Left ventricle myocardium inferior (tissue), 1 donor: ENCODE measurements around the gene ANXA6. TPM values are rescaled to one million over a fixed set of nuclear protein-coding genes. Genes with fewer than 3 reads are reported as not detected.
A peak's percentile ranks its signal among the peaks of the same experiment; 100 is the strongest.

Experiments
- DNase-seq: peaks from one replicate; pipeline ENCODE4 v3.0.0-alpha.2; 2020
- H3K27ac ChIP-seq: fragments of 200-600 bp; replicated peaks from 2 replicates; pipeline ENCODE4 v1.8.0; 2021
- H3K27me3 ChIP-seq: fragments of 200-600 bp; 2 replicates; pipeline ENCODE4 v1.8.0; 2021; ENCODE audit warnings: low read depth
- H3K36me3 ChIP-seq: fragments of 200-600 bp; 2 replicates; pipeline ENCODE4 v1.8.0; 2021
- H3K4me1 ChIP-seq: fragments of 200-600 bp; 2 replicates; pipeline ENCODE4 v1.8.0; 2021
- H3K4me3 ChIP-seq: fragments of 200-600 bp; 2 replicates; pipeline ENCODE4 v1.8.0; 2021; ENCODE audit warnings: mild to moderate bottlenecking, moderate library complexity
- H3K9me3 ChIP-seq: fragments of 200-600 bp; replicated peaks from 2 replicates; pipeline ENCODE4 v1.8.0; 2021
- intact Hi-C: fragments of 100-400 bp; cut with micrococcal nuclease; formaldehyde crosslinking; loops from one replicate; pipeline ENCODE4 v1.11.0; 2022
- total RNA-seq: library from RNA; stranded (reverse); fragmentation: NEBNext Ultra II Directional; extraction: Animal tissue kit (Norgen Biotek cat#: 25700); gene quantifications from one replicate; pipeline ENCODE4 v1.2.1, GENCODE V29; 2021
- TF ChIP-seq, protein P1 (sequence below): fragments of 200-600 bp; IDR thresholded peaks from 2 replicates; pipeline ENCODE4 v1.8.0; 2021; ENCODE audit warnings: antibody characterized with exemption, mild to moderate bottlenecking, borderline replicate concordance
- donor health status: DM: no; HTN: yes; CAD: no; lungs with severe emphysema.

ANXA6 gene
- total RNA-seq, 1 donor from 2014 or later = 195 TPM

DNA sequence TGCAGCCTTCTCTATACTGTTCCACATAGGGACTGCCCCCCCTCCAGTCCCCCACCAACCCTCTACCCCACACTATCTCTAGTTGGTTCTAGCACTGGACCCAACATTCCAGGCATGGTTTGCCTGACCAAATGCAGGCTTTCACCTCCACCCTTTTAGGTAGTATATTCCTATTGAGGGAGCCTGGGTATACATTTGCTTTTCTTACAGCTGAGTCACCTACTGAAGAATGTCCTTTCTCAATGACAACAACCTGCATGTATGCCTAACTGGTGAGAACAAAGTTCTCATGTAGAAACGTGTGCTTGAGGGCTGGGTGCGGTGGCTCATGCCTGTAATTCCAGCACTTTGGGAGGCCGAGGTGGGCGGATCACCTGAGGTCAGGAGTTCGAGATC, 85.0 kb downstream of the ANXA6 start:
- intact Hi-C loops = no loop called here
- Histone ChIP-seq H3K36me3 (no peaks in the 10 kb centered on the region), H3K27me3 (no peaks in the 10 kb centered on the region), H3K27ac (peak overlapping the region; percentile 82), H3K9me3 (no peaks in the 10 kb centered on the region), H3K4me3 (no peak overlapping the region), H3K4me1 (peaks cover 83% of the 10 kb centered on the region)
- DNase-seq = no peak
- TF ChIP-seq, protein P1, sequence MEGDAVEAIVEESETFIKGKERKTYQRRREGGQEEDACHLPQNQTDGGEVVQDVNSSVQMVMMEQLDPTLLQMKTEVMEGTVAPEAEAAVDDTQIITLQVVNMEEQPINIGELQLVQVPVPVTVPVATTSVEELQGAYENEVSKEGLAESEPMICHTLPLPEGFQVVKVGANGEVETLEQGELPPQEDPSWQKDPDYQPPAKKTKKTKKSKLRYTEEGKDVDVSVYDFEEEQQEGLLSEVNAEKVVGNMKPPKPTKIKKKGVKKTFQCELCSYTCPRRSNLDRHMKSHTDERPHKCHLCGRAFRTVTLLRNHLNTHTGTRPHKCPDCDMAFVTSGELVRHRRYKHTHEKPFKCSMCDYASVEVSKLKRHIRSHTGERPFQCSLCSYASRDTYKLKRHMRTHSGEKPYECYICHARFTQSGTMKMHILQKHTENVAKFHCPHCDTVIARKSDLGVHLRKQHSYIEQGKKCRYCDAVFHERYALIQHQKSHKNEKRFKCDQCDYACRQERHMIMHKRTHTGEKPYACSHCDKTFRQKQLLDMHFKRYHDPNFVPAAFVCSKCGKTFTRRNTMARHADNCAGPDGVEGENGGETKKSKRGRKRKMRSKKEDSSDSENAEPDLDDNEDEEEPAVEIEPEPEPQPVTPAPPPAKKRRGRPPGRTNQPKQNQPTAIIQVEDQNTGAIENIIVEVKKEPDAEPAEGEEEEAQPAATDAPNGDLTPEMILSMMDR = no peak

GRCh38 chr5:151071848-151072629, 85.5 kb downstream of the ANXA6 start:
- Histone ChIP-seq H3K27me3 (no peaks in the 10 kb centered on the region), H3K4me1 (peaks cover 83% of the 10 kb centered on the region), H3K9me3 (no peaks in the 10 kb centered on the region), H3K36me3 (no peaks in the 10 kb centered on the region), H3K27ac (peak overlapping the region; percentile 82), H3K4me3 (no peak overlapping the region)
- DNase-seq = no peak
- TF ChIP-seq, protein P1 = no peak
- intact Hi-C loops = no loop called here

DNA sequence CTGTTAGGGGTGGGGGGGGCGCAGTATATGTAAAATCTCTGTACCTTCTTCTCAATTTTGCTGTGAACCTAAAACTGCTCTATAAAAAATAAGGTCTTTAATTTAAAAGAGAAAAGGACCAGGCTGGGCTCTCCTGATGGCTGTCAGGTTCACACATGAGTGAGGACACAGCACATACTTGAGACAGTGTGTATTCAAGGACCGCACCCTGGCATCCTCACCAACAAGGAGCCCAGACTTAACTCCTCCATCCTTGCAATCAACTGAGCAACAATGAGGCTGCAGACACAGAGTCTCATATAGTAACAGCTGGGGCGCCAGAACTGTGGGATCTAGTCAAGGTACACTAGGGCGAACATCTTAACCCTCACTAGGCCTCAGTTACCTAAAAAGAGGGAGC, 86.6 kb downstream of the ANXA6 start:
- no peak for DNase-seq

DNA sequence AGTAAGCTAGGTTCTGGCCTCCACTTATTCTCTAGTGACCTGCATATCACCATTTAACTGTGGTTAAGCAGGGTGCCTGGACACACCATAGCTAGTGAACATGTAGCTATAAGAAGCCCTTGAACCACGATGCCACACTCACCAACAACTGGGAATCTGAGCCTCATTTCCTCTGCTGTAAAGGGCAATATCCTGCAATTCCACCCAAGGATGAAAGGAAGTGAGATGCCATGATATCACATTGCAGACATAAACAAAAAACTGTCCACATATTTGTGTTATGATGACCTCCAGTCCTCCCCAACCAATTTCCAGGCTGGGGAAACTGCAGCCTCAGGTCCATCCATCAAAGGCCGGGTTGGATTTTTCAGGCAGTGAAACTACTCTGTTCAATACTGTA, 87.1 kb downstream of the ANXA6 start:
- intact Hi-C loops = no loop called here
- no peak for DNase-seq
- no peaks in the 10 kb centered on the region for H3K27me3 ChIP-seq
- no peak overlapping the region for H3K4me3 ChIP-seq
- no peaks in the 10 kb centered on the region for H3K36me3 ChIP-seq
- no peaks in the 10 kb centered on the region for H3K9me3 ChIP-seq
- H3K4me1 ChIP-seq = peaks cover 83% of the 10 kb centered on the region
- TF ChIP-seq, protein P1 = no peak
- H3K27ac ChIP-seq = peak overlapping the region; percentile 82

More for the DNA sequence above, 86.6 kb downstream of the ANXA6 start:
- no peaks in the 10 kb centered on the region for H3K36me3 ChIP-seq
- no peak overlapping the region for H3K4me3 ChIP-seq
- intact Hi-C loops = no loop called here
- TF ChIP-seq, protein P1 = no peak
- H3K9me3 ChIP-seq = no peaks in the 10 kb centered on the region
- H3K27ac ChIP-seq = peak overlapping the region; percentile 82
- H3K4me1 ChIP-seq = peaks cover 83% of the 10 kb centered on the region
- no peaks in the 10 kb centered on the region for H3K27me3 ChIP-seq

DNA sequence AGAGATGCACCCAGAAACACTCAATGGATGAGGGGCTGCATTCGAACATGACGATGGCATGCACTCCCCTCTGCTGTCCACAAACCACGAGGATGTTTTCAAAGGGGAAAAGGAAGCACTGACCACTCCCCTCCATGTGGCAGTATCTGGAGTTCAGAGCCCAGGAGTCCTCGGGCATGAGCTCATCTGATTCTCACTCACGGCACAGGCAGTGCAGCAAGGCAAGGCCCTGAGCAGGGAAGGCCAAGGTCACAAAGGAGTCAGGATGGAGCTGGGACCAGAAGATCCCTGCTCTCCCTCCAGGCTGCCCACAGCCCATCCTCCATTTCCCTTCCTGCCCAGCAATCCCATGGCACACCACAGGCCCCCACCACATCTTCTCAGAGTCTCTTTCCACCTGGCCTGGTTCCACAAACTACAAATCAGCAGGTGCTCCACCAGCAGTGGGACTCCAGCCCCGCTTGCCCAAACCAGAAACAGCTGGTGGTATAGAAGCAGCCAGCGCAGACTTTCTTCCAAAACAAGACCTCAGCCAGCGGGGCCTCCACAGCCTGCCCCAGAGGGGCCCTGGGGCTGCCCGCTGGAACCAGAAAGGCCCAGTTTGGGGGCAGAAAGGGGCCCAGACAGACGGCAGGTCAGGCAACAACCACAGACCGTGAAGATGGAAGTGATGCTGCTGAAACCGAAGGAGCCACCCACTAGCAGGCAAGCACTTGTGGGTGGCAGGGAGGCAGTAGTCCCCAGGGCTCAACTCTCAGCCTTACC, 89.0 kb downstream of the ANXA6 start:
- Histone ChIP-seq H3K36me3 (no peaks in the 10 kb centered on the region), H3K27me3 (no peaks in the 10 kb centered on the region), H3K9me3 (no peaks in the 10 kb centered on the region), H3K4me3 (no peak overlapping the region), H3K27ac (peak overlapping the region; percentile 82), H3K4me1 (peaks cover 95% of the 10 kb centered on the region)
- TF ChIP-seq, protein P1 = no peak
- DNase-seq = no peak
- intact Hi-C loops = no loop called here
